ENCODE results near the gene BCAS3. TPM values are rescaled to one million over a fixed set of nuclear protein-coding genes. Genes with fewer than 3 reads are reported as not detected.

The BCAS3 gene
- polyA plus RNA-seq, 6 donors from 2014 or later, result 22.0 to 38.9 (median 24.5) TPM

GRCh38 chr17:61378658-61379456 lies 701.2 kb downstream of the BCAS3 start:
- no peak for DNase-seq
- no peaks in the 10 kb centered on the region for H3K9me3 Mint-ChIP-seq
- H3K27ac Mint-ChIP-seq, result no peak overlapping the region
- no peak overlapping the region for H3K4me3 Mint-ChIP-seq
- peaks cover 0 to 7% of the 10 kb centered on the region in 2 donors for H3K36me3 Mint-ChIP-seq
- peaks cover 0 to 8% (median 4%) of the 10 kb centered on the region in 3 donors for H3K4me1 Mint-ChIP-seq
- H3K27me3 Mint-ChIP-seq, result no peaks in the 10 kb centered on the region
- no peak for ATAC-seq (ENCODE audit: low read depth in 2 of 2)

GRCh38 chr17:61379457-61380216 lies 702.0 kb downstream of the BCAS3 start:
- peak overlapping the region in 1 of 8 donors; percentile 60 for H3K4me3 Mint-ChIP-seq
- H3K27ac Mint-ChIP-seq, result no peak overlapping the region

GRCh38 chr17:61380217-61380835 lies 702.7 kb downstream of the BCAS3 start:
- H3K27ac Mint-ChIP-seq, result no peak overlapping the region
- no peak for ATAC-seq (ENCODE audit: low read depth in 2 of 2)

More at GRCh38 chr17:61379457-61380216, 702.0 kb downstream of the BCAS3 start:
- Mint-ChIP-seq H3K36me3 (peaks cover 0 to 7% of the 10 kb centered on the region in 2 donors), H3K27me3 (no peaks in the 10 kb centered on the region), H3K9me3 (no peaks in the 10 kb centered on the region), H3K4me1 (peaks cover 0 to 1% (median under 1%) of the 10 kb centered on the region in 3 donors)
- DNase-seq, result no peak
- ATAC-seq (ENCODE audit: low read depth in 2 of 2), result no peak

GRCh38 chr17:61380836-61381525 lies 703.3 kb downstream of the BCAS3 start:
- H3K9me3 Mint-ChIP-seq, result no peaks in the 10 kb centered on the region
- H3K4me3 Mint-ChIP-seq, result no peak overlapping the region
- peaks cover 0 to 7% of the 10 kb centered on the region in 2 donors for H3K36me3 Mint-ChIP-seq
- no peak for DNase-seq
- no peak overlapping the region for H3K27ac Mint-ChIP-seq
- no peak for ATAC-seq (ENCODE audit: low read depth in 2 of 2)
- no peaks in the 10 kb centered on the region for H3K4me1 Mint-ChIP-seq
- no peaks in the 10 kb centered on the region for H3K27me3 Mint-ChIP-seq

More at GRCh38 chr17:61380217-61380835, 702.7 kb downstream of the BCAS3 start:
- H3K9me3 Mint-ChIP-seq, result no peaks in the 10 kb centered on the region
- H3K36me3 Mint-ChIP-seq, result peaks cover 0 to 7% of the 10 kb centered on the region in 2 donors
- H3K4me3 Mint-ChIP-seq, result no peak overlapping the region
- DNase-seq, result no peak
- H3K27me3 Mint-ChIP-seq, result no peaks in the 10 kb centered on the region
- H3K4me1 Mint-ChIP-seq, result no peaks in the 10 kb centered on the region

GRCh38 chr17:61381537-61381936 lies 703.9 kb downstream of the BCAS3 start:
- Mint-ChIP-seq H3K4me1 (no peaks in the 10 kb centered on the region), H3K27me3 (no peaks in the 10 kb centered on the region), H3K4me3 (no peak overlapping the region), H3K36me3 (peaks cover 0 to 3% of the 10 kb centered on the region in 2 donors), H3K27ac (peak overlapping the region in 1 of 6 donors; percentile 44), H3K9me3 (no peaks in the 10 kb centered on the region)
- DNase-seq (no peak), ATAC-seq (ENCODE audit: low read depth in 2 of 2) (no peak)

GRCh38 chr17:61382796-61383688 lies 705.4 kb downstream of the BCAS3 start:
- Mint-ChIP-seq H3K27ac (no peak overlapping the region), H3K4me3 (no peak overlapping the region), H3K36me3 (no peaks in the 10 kb centered on the region), H3K4me1 (no peaks in the 10 kb centered on the region), H3K27me3 (peaks cover 0 to under 1% (median 0%) of the 10 kb centered on the region in 3 donors), H3K9me3 (no peaks in the 10 kb centered on the region)
- DNase-seq (no peak), ATAC-seq (ENCODE audit: low read depth in 2 of 2) (no peak)

GRCh38 chr17:61383689-61384201 lies 706.1 kb downstream of the BCAS3 start:
- Mint-ChIP-seq H3K27ac (no peak overlapping the region), H3K36me3 (no peaks in the 10 kb centered on the region), H3K9me3 (no peaks in the 10 kb centered on the region), H3K4me1 (no peaks in the 10 kb centered on the region), H3K27me3 (peaks cover 0 to 5% (median 0%) of the 10 kb centered on the region in 3 donors), H3K4me3 (no peak overlapping the region)
- DNase-seq (no peak), ATAC-seq (ENCODE audit: low read depth in 2 of 2) (no peak)

DNA sequence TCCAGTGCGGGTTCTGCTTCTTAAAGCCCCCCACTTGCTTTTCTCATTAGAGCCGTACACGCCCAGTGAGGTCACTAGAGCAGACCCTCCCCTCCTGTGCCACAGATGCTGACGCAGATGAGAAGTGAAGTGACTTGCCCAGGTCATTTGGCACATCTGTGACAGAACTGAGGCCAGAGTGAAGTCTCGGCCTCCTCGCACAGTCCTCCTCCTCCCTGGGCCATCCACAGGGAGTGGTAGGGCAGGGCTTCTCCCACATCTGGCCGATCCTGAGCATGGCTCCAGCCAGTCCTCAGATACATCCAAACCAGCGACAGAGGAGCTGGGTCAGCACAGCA lies 706.7 kb downstream of the BCAS3 start:
- H3K36me3 Mint-ChIP-seq, result no peaks in the 10 kb centered on the region
- no peaks in the 10 kb centered on the region for H3K9me3 Mint-ChIP-seq
- no peak overlapping the region for H3K27ac Mint-ChIP-seq
- peaks cover 0 to 10% (median 0%) of the 10 kb centered on the region in 3 donors for H3K27me3 Mint-ChIP-seq
- peaks cover 2 to 5% (median 2%) of the 10 kb centered on the region in 3 donors for H3K4me1 Mint-ChIP-seq
- H3K4me3 Mint-ChIP-seq, result no peak overlapping the region
- no peak for DNase-seq
- ATAC-seq (ENCODE audit: low read depth in 2 of 2), result no peak

- no peaks in the 10 kb centered on the region for H3K36me3 Mint-ChIP-seq
- no peaks in the 10 kb centered on the region for H3K9me3 Mint-ChIP-seq
- H3K4me1 Mint-ChIP-seq, result peaks cover 3 to 8% (median 4%) of the 10 kb centered on the region in 3 donors
- ATAC-seq (ENCODE audit: low read depth in 2 of 2), result no peak
- no peak overlapping the region for H3K4me3 Mint-ChIP-seq
- no peak for DNase-seq
- no peak overlapping the region for H3K27ac Mint-ChIP-seq
- H3K27me3 Mint-ChIP-seq, result peaks cover 0 to 14% (median 0%) of the 10 kb centered on the region in 3 donors
These were observed 707.3 kb downstream of the BCAS3 start for GRCh38 chr17:61384692-61385576.

- Mint-ChIP-seq H3K9me3 (no peaks in the 10 kb centered on the region), H3K27ac (no peak overlapping the region), H3K4me1 (peaks cover 3 to 11% (median 4%) of the 10 kb centered on the region in 3 donors), H3K36me3 (no peaks in the 10 kb centered on the region), H3K27me3 (peaks cover under 1 to 21% (median 6%) of the 10 kb centered on the region in 3 donors), H3K4me3 (no peak overlapping the region)
- no peak for ATAC-seq (ENCODE audit: low read depth in 2 of 2)
- no peak for DNase-seq
These were observed 708.1 kb downstream of the BCAS3 start for GRCh38 chr17:61385577-61386236.

DNA sequence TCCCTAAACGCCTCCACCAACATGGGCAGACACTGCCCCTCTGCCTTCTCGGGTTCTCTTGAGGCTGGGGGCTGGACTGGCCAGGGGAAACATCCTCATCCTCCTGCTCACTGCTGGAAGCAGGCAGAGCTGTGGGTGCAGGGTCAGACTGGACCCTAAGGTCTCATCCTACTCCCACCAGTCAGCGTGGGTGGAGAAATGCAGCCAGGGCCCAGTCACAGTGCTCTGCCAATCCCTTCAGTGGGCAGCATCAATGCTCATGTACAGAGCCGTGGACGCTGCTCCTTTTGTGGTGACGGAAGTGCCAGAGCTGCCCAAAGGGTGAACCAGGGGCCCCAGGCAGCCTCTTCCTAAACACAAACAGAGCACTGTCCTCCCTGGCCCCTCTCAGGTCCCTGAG lies 708.6 kb downstream of the BCAS3 start:
- H3K4me1 Mint-ChIP-seq, result peaks cover 3 to 11% (median 4%) of the 10 kb centered on the region in 3 donors
- no peaks in the 10 kb centered on the region for H3K36me3 Mint-ChIP-seq
- no peaks in the 10 kb centered on the region for H3K9me3 Mint-ChIP-seq
- no peak overlapping the region for H3K27ac Mint-ChIP-seq
- ATAC-seq (ENCODE audit: low read depth in 2 of 2) (no peak), DNase-seq (no peak)
- no peak overlapping the region for H3K4me3 Mint-ChIP-seq
- peaks cover 5 to 27% (median 11%) of the 10 kb centered on the region in 3 donors for H3K27me3 Mint-ChIP-seq
